HepG2 (cell line): ENCODE data around the gene XXYLT1. TPM values are rescaled to one million over a fixed set of nuclear protein-coding genes. Genes with fewer than 3 reads are reported as not detected.

Experiments
- AGO1 ChIP-seq: fragments of 200-400 bp; formaldehyde crosslinking; IDR thresholded peaks from 2 replicates; pipeline ENCODE4 v1.6.1; 2017; ENCODE audit warnings: mild to moderate bottlenecking, low read depth, low read length, moderate library complexity; ENCODE audit not compliant: poor library complexity, severe bottlenecking
- AHR ChIP-seq: IDR thresholded peaks from 2 replicates; pipeline ENCODE4 v1.6.1; 2018; ENCODE audit warnings: missing genetic modification reagents, missing compliant biosample characterization
- KAT7 ChIP-seq: IDR thresholded peaks from 2 replicates; pipeline ENCODE4 v1.6.1; 2018; ENCODE audit warnings: borderline replicate concordance, missing compliant biosample characterization
- NCOA2 ChIP-seq: sonication (generic); formaldehyde crosslinking; IDR thresholded peaks from 2 replicates; pipeline ENCODE4 v1.8.0; 2022; ENCODE audit warnings: inconsistent platforms
- NFIC ChIP-seq: IDR thresholded peaks from 2 replicates; pipeline ENCODE4 v1.6.1; 2012; ENCODE audit warnings: mild to moderate bottlenecking, low read length, inconsistent platforms
- PAWR ChIP-seq: sonication (generic); formaldehyde crosslinking; IDR thresholded peaks from 2 replicates; pipeline ENCODE4 v1.4.0; 2020; ENCODE audit warnings: missing genetic modification reagents, mild to moderate bottlenecking, borderline replicate concordance
- REL ChIP-seq: sonication (generic); formaldehyde crosslinking; conservative IDR thresholded peaks from 2 replicates; pipeline ENCODE4 v1.8.0; 2022; ENCODE audit warnings: mild to moderate bottlenecking, missing genetic modification reagents, moderate library complexity
- WIZ ChIP-seq: sonication (generic); formaldehyde crosslinking; IDR thresholded peaks from 2 replicates; pipeline ENCODE4 v1.5.1; 2020; ENCODE audit warnings: mild to moderate bottlenecking, missing genetic modification reagents
- ZMYM2 ChIP-seq: sonication (generic); formaldehyde crosslinking; IDR thresholded peaks from 2 replicates; pipeline ENCODE4 v1.8.0; 2022; ENCODE audit warnings: mild to moderate bottlenecking, missing genetic modification reagents
- ZNF674 ChIP-seq: sonication (generic); formaldehyde crosslinking; IDR thresholded peaks from 2 replicates; pipeline ENCODE4 v1.5.0; 2020; ENCODE audit warnings: low read depth, mild to moderate bottlenecking, missing genetic modification reagents
- ZNF784 ChIP-seq: sonication (generic); formaldehyde crosslinking; IDR thresholded peaks from 2 replicates; pipeline ENCODE4 v1.5.1; 2020; ENCODE audit warnings: missing genetic modification reagents, mild to moderate bottlenecking, borderline replicate concordance
- polyA plus RNA-seq, 8 experiments: library from polyadenylated mRNA; depleted of rRNA in 3 of 8; stranded (reverse) in 7 of 8; unstranded in 1 of 8; fragments of >200 nt; fragmentation: Illumina TruSeq in 4 of 8; extraction: Trizol in 4 of 8; gene quantifications; 2 replicates each; pipeline versions ENCODE4 v1.2.1 to v1.2.3, GENCODE V29; 2011 to 2016; ENCODE audit warnings: low read depth in 4 of 8, missing spikeins in 1 of 8, mixed read lengths in 1 of 8; ENCODE audit not compliant: insufficient read depth in 1 of 8
- total RNA-seq, 5 experiments: library from RNA; depleted of rRNA; stranded (reverse); fragments of >200 nt; fragmentation: Illumina TruSeq; extraction: Trizol; gene quantifications; 2 replicates each; pipeline ENCODE4 v1.2.3, GENCODE V29; 2016; ENCODE audit warnings: low read depth in 1 of 5
- TF ChIP-seq, protein P1 (sequence below): sonication (generic); formaldehyde crosslinking; IDR thresholded peaks from 2 replicates; pipeline ENCODE4 v1.4.0; 2020; ENCODE audit warnings: low read depth, mild to moderate bottlenecking, missing genetic modification reagents
- TF ChIP-seq, protein P2 (sequence below): sonication (generic); formaldehyde crosslinking; IDR thresholded peaks from 2 replicates; pipeline ENCODE4 v1.4.0; 2020; ENCODE audit warnings: mild to moderate bottlenecking, missing genetic modification reagents
- TF ChIP-seq, protein P3 (sequence below): sonication (generic); formaldehyde crosslinking; IDR thresholded peaks from 2 replicates; pipeline ENCODE4 v1.8.1; 2022; ENCODE audit warnings: mild to moderate bottlenecking, missing genetic modification reagents
- TF ChIP-seq, protein P4 (sequence below): sonication (generic); formaldehyde crosslinking; IDR thresholded peaks from 2 replicates; pipeline ENCODE4 v1.4.0; 2020; ENCODE audit warnings: mild to moderate bottlenecking, missing genetic modification reagents, borderline replicate concordance
- TF ChIP-seq, protein P5 (sequence below): sonication (generic); formaldehyde crosslinking; IDR thresholded peaks from 2 replicates; pipeline ENCODE4 v1.5.0; 2020; ENCODE audit warnings: missing genetic modification reagents, mild to moderate bottlenecking, borderline replicate concordance

The XXYLT1 gene
- total and polyA plus RNA-seq, 2 of the 13 experiments (the other 11 are each of a cell fraction or from before 2014, with no cell fraction given): 17.7 to 19.0 TPM

GRCh38 chr3:195163719-195164572 lies 107.0 kb downstream of the XXYLT1 start (continued):
- TF ChIP-seq NFIC (no peak), ZNF674 (CRISPR knock-in tag) (no peak), PAWR (0 out of 2 replicates have a peak, but pooled peaks have one; percentile 42), KAT7 (0 out of 2 replicates have a peak, but pooled peaks have one; percentile 8), WIZ (CRISPR knock-in tag) (no peak), REL (CRISPR knock-in tag) (no peak), AGO1 (no peak), AHR (CRISPR knock-in tag) (no peak), ZNF784 (CRISPR knock-in tag) (0 out of 2 replicates have a peak, but pooled peaks have one; percentile 3), NCOA2 (CRISPR knock-in tag) (no peak), ZMYM2 (no peak)
- TF ChIP-seq, protein P1, sequence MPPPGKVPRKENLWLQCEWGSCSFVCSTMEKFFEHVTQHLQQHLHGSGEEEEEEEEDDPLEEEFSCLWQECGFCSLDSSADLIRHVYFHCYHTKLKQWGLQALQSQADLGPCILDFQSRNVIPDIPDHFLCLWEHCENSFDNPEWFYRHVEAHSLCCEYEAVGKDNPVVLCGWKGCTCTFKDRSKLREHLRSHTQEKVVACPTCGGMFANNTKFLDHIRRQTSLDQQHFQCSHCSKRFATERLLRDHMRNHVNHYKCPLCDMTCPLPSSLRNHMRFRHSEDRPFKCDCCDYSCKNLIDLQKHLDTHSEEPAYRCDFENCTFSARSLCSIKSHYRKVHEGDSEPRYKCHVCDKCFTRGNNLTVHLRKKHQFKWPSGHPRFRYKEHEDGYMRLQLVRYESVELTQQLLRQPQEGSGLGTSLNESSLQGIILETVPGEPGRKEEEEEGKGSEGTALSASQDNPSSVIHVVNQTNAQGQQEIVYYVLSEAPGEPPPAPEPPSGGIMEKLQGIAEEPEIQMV: no peak
- TF ChIP-seq, protein P2, sequence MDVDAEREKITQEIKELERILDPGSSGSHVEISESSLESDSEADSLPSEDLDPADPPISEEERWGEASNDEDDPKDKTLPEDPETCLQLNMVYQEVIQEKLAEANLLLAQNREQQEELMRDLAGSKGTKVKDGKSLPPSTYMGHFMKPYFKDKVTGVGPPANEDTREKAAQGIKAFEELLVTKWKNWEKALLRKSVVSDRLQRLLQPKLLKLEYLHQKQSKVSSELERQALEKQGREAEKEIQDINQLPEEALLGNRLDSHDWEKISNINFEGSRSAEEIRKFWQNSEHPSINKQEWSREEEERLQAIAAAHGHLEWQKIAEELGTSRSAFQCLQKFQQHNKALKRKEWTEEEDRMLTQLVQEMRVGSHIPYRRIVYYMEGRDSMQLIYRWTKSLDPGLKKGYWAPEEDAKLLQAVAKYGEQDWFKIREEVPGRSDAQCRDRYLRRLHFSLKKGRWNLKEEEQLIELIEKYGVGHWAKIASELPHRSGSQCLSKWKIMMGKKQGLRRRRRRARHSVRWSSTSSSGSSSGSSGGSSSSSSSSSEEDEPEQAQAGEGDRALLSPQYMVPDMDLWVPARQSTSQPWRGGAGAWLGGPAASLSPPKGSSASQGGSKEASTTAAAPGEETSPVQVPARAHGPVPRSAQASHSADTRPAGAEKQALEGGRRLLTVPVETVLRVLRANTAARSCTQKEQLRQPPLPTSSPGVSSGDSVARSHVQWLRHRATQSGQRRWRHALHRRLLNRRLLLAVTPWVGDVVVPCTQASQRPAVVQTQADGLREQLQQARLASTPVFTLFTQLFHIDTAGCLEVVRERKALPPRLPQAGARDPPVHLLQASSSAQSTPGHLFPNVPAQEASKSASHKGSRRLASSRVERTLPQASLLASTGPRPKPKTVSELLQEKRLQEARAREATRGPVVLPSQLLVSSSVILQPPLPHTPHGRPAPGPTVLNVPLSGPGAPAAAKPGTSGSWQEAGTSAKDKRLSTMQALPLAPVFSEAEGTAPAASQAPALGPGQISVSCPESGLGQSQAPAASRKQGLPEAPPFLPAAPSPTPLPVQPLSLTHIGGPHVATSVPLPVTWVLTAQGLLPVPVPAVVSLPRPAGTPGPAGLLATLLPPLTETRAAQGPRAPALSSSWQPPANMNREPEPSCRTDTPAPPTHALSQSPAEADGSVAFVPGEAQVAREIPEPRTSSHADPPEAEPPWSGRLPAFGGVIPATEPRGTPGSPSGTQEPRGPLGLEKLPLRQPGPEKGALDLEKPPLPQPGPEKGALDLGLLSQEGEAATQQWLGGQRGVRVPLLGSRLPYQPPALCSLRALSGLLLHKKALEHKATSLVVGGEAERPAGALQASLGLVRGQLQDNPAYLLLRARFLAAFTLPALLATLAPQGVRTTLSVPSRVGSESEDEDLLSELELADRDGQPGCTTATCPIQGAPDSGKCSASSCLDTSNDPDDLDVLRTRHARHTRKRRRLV (CRISPR knock-in tag): no peak
- TF ChIP-seq, protein P3, sequence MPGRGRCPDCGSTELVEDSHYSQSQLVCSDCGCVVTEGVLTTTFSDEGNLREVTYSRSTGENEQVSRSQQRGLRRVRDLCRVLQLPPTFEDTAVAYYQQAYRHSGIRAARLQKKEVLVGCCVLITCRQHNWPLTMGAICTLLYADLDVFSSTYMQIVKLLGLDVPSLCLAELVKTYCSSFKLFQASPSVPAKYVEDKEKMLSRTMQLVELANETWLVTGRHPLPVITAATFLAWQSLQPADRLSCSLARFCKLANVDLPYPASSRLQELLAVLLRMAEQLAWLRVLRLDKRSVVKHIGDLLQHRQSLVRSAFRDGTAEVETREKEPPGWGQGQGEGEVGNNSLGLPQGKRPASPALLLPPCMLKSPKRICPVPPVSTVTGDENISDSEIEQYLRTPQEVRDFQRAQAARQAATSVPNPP (CRISPR knock-in tag): no peak
- TF ChIP-seq, protein P4, sequence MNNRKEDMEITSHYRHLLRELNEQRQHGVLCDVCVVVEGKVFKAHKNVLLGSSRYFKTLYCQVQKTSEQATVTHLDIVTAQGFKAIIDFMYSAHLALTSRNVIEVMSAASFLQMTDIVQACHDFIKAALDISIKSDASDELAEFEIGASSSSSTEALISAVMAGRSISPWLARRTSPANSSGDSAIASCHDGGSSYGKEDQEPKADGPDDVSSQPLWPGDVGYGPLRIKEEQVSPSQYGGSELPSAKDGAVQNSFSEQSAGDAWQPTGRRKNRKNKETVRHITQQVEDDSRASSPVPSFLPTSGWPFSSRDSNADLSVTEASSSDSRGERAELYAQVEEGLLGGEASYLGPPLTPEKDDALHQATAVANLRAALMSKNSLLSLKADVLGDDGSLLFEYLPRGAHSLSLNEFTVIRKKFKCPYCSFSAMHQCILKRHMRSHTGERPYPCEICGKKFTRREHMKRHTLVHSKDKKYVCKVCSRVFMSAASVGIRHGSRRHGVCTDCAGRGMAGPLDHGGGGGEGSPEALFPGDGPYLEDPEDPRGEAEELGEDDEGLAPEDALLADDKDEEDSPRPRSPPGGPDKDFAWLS (CRISPR knock-in tag): 0 out of 2 replicates have a peak, but pooled peaks have one; percentile 58
- TF ChIP-seq, protein P5, sequence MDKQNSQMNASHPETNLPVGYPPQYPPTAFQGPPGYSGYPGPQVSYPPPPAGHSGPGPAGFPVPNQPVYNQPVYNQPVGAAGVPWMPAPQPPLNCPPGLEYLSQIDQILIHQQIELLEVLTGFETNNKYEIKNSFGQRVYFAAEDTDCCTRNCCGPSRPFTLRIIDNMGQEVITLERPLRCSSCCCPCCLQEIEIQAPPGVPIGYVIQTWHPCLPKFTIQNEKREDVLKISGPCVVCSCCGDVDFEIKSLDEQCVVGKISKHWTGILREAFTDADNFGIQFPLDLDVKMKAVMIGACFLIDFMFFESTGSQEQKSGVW (CRISPR knock-in tag): no peak
